ENCODE data around the gene STIM1.

Gene STIM1

GRCh38 chr11:3831378-3832239, 23.9 kb upstream of the STIM1 start:
- DNase-seq, result no peak

- DNase-seq, result no peak
These were observed 22.6 kb upstream of the STIM1 start for GRCh38 chr11:3832816-3833215.

GRCh38 chr11:3833449-3833848, 22.0 kb upstream of the STIM1 start:
- DNase-seq, result no peak

GRCh38 chr11:3834349-3834663, 21.2 kb upstream of the STIM1 start:
- no peak for DNase-seq

- DNase-seq, result no peak
These were observed 20.6 kb upstream of the STIM1 start for GRCh38 chr11:3834664-3835461.

- no peak for DNase-seq
These were observed 19.7 kb upstream of the STIM1 start for GRCh38 chr11:3835751-3836150.

- DNase-seq, result no peak
These were observed 18.6 kb upstream of the STIM1 start for GRCh38 chr11:3836903-3837302.

- DNase-seq, result no peak
These were observed 17.7 kb upstream of the STIM1 start for GRCh38 chr11:3837793-3838192.

- no peak for DNase-seq
These were observed 17.0 kb upstream of the STIM1 start for GRCh38 chr11:3838504-3838903.

GRCh38 chr11:3840004-3840869, 15.2 kb upstream of the STIM1 start:
- DNase-seq, result no peak

- DNase-seq, result no peak
These were observed 14.5 kb upstream of the STIM1 start, which contains the start of gene RHOG for GRCh38 chr11:3840870-3841425. TSS of gene RHOG (minus strand) at chr11:3840959. CDS start at chr11:3828138, 12,821 bp downstream.

- peak; percentile 88 for DNase-seq
These were observed 13.8 kb upstream of the STIM1 start for GRCh38 chr11:3841426-3842350.

- DNase-seq, result no peak
These were observed 12.1 kb upstream of the STIM1 start for GRCh38 chr11:3843326-3843725.

- DNase-seq, result no peak
These were observed 10.2 kb upstream of the STIM1 start for GRCh38 chr11:3845246-3845645.

GRCh38 chr11:3845670-3846069, 9.8 kb upstream of the STIM1 start:
- no peak for DNase-seq

- peak; percentile 62 for DNase-seq
These were observed 6.1 kb upstream of the STIM1 start for GRCh38 chr11:3849297-3849874.

GRCh38 chr11:3853545-3853842, 2.0 kb upstream of the STIM1 start:
- DNase-seq, result no peak

- no peak for DNase-seq
These were observed 1.4 kb upstream of the STIM1 start for GRCh38 chr11:3853899-3854659.

GRCh38 chr11:3854660-3854976, 846 bp upstream of the STIM1 start:
- no peak for DNase-seq

GRCh38 chr11:3855808-3856491, 486 bp downstream of the STIM1 start:
- DNase-seq, result no peak
